VCaP (cell line): ENCODE data around the gene CFAP20.
"Not testable (repeated sequence)": the region's sequence is repeated elsewhere in the genome, so short reads cannot be mapped to it uniquely, and the experiment has no call there.

Experiments used
- H3K27ac ChIP-seq: fragments of 450-650 bp; 2 replicates; pipeline ENCODE4 v1.5.1; 2017
- TF ChIP-seq, protein P1 (sequence below): fragments of 450-650 bp; conservative IDR thresholded peaks from 2 replicates; pipeline ENCODE4 v1.5.1; 2017; ENCODE audit warnings: mild to moderate bottlenecking, moderate library complexity

CFAP20 gene

DNA sequence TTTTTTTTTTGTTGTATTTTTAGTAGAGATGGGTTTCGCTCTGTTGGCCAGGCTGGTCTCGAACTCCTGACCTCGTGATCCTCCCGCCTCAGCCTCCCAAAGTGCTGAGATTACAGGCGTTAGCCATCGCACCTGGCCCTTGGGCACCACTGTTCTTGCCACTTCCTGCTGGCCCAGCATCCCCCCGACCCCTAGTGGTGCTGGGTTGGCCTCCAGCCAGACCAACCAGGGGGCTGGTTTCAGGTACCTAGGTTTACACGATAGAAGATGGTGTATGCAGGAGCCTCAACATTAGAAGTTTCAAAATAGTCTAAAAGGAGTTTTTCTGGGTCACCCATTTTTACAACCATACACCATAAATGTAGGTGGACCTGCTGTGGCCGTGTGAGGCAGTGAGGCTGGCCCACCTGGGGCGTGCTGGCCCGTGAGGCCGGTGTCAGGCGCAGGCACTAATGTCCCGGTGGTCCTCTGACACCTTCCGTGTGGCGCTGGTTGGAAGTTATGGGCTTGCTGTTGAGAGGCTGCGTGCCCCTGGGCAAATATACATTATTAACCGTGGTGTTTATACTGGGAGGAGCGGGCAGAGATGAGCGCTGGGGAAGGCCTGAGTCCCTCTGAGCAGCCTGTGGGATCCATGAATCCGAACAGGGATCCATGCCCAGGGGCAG, 43.5 kb downstream of the CFAP20 start:
- TF ChIP-seq, protein P1, sequence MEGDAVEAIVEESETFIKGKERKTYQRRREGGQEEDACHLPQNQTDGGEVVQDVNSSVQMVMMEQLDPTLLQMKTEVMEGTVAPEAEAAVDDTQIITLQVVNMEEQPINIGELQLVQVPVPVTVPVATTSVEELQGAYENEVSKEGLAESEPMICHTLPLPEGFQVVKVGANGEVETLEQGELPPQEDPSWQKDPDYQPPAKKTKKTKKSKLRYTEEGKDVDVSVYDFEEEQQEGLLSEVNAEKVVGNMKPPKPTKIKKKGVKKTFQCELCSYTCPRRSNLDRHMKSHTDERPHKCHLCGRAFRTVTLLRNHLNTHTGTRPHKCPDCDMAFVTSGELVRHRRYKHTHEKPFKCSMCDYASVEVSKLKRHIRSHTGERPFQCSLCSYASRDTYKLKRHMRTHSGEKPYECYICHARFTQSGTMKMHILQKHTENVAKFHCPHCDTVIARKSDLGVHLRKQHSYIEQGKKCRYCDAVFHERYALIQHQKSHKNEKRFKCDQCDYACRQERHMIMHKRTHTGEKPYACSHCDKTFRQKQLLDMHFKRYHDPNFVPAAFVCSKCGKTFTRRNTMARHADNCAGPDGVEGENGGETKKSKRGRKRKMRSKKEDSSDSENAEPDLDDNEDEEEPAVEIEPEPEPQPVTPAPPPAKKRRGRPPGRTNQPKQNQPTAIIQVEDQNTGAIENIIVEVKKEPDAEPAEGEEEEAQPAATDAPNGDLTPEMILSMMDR, result no peak
- no peak overlapping the region for H3K27ac ChIP-seq

DNA sequence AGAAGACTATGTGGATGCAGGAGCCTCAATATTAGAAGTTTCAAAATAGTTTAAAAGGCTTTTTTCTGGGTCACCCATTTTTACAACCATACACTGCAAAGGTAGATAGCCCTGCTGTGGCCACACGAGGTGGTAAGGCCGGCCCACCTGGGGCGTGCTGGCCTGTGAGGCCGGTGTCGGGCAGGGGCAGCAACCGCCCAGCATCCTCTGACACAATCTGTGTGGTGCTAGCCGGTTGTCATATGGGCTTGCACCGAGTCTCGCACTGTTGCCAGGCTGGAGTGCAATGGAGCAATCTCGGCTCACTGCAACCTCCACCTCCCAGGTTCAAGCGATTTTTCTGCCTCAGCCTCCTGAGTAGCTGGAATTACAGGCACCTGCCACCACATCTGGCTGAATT, 44.0 kb downstream of the CFAP20 start:
- TF ChIP-seq, protein P1, result no peak
- no peak overlapping the region for H3K27ac ChIP-seq

DNA sequence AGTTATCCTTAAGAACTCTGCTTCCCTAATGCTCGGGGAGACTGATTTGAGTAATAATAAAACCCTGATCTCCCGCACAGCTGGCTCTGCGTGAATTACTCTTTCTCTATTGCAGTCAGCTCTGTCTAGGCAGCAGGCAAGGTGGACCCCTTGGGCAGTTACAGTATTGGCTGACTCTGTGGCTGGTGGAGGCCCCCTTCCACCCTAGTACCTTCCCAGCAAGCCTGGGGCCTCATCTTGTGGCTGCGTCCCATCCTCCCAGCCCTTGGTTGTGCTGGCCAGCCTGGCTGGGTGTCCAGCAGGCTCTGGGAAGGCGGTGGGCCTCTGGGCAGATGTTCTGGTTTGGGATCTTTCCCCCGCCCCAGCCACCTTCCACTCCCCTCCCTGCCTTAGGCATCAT, 44.5 kb downstream of the CFAP20 start:
- TF ChIP-seq, protein P1, result no peak

DNA sequence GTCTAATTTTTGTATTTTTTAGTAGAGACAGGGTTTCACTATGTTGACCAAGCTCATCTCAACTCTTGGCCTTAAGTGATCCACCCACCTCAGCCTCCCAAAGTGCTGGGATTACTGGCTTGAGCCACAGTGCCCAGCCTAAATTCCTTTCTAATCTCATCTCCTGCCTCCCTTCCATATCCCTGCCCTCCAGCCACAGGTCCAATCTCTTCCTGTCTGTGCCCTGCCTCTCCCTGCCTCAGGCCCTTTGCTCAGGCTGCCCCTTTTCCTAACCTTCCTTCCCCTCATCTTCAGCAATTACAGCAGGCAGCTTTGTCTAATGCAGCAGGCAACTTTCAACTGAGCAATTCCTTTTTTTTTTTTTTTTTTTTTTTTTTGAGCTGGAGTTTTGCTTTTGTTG, 46.8 kb downstream of the CFAP20 start:
- no peak overlapping the region for H3K27ac ChIP-seq
- TF ChIP-seq, protein P1, result no peak

More for the DNA sequence above, 44.5 kb downstream of the CFAP20 start:
- H3K27ac ChIP-seq, result no peak overlapping the region

DNA sequence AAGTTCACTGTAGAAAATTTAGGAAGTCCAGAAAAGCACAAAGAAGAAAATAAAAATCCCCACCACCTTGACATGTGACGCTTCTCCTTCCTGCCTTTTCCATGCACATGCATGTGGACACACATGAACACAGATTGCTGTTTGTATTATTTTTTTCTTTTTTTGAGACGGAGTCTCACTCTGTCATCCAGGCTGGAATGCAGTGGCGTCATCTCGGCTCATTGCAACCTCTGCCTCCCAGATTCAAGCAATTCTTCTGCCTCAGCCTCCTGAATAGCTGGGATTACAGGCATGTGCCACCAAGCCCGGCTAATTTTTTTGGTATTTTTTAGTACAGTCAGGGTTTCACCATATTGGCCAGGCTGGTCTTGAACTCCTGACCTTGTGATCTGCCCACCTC, 48.5 kb downstream of the CFAP20 start:
- not testable (repeated sequence) for H3K27ac ChIP-seq

DNA sequence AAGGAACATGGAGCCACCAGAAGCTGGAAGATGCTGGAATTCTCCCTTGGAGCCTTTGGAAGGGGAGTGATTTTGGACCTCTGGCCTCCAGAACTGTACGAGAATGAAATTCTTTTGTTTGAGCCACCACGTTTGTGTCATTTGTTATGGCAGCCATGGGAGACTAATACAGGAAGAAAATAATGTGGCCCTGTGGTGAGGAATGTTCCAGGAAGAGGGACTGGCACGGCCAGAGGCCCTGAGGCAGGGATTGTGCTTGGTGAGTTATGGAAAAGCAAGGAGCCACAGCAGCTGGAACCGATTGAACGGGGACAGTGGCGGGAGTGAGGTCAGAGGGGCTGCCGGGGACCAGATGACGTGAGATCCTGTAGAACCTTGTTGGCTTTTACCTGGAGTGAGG, 51.4 kb downstream of the CFAP20 start:
- H3K27ac ChIP-seq, result no peak overlapping the region
- TF ChIP-seq, protein P1, result no peak

DNA sequence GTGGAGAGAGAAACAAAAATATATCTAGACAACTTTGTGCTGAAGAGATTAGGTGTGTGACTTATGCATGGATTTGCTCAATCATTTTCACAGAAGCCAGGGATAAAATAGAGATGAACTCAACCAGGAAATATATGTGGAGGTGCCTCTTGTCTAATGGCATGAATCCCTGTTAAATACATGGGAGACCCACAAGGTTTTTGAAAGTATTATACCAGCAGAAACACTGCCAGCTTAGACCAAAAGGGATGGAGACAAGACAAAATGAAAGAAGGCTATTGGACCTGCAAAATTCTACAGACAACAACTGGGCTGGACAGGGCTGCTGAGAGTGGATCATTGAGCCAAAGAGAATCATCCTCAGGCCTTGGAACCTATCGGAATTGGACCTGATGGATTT, 52.7 kb downstream of the CFAP20 start:
- no peak overlapping the region for H3K27ac ChIP-seq
- TF ChIP-seq, protein P1, result no peak

- TF ChIP-seq, protein P1, result no peak
- no peak overlapping the region for H3K27ac ChIP-seq
Measured at GRCh38 chr16:58074657-58075056, 54.5 kb downstream of the CFAP20 start.

DNA sequence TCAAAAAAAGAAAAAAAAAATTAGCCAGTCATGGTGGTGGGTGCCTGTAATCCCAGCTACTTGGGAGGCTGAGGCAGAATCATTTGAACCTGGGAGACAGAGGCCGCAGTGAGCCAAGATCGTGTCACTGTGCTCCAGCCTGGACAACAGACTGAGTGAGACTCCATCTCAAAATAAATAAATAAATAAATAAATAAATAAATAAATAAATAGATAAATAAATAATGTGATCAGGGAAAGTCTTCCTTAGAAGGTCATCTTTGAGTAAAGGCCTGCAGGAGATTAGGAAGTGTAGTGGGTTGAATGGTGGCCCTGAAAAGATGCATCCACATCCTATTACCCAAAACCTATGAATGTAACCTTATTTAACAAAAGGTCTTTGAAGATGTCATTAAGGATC, 56.1 kb downstream of the CFAP20 start:
- not testable (repeated sequence) for H3K27ac ChIP-seq

GRCh38 chr16:58072134-58072533, 57.0 kb downstream of the CFAP20 start:
- H3K27ac ChIP-seq, result not testable (repeated sequence)
